Stimulated activated naive CD4-positive, alpha-beta T cell treated with Interleukin-2 at 50 U/mL for 16 hours (primary cell): ENCODE data around the gene KIF26A.
"Not testable (repeated sequence)": the region's sequence is repeated elsewhere in the genome, so short reads cannot be mapped to it uniquely, and the experiment has no call there.

ENCODE experiments used
- DNase-seq: peaks from one replicate; lab custom pipeline; 2025; lab: John Stamatoyannopoulos, UW

Gene KIF26A

DNA sequence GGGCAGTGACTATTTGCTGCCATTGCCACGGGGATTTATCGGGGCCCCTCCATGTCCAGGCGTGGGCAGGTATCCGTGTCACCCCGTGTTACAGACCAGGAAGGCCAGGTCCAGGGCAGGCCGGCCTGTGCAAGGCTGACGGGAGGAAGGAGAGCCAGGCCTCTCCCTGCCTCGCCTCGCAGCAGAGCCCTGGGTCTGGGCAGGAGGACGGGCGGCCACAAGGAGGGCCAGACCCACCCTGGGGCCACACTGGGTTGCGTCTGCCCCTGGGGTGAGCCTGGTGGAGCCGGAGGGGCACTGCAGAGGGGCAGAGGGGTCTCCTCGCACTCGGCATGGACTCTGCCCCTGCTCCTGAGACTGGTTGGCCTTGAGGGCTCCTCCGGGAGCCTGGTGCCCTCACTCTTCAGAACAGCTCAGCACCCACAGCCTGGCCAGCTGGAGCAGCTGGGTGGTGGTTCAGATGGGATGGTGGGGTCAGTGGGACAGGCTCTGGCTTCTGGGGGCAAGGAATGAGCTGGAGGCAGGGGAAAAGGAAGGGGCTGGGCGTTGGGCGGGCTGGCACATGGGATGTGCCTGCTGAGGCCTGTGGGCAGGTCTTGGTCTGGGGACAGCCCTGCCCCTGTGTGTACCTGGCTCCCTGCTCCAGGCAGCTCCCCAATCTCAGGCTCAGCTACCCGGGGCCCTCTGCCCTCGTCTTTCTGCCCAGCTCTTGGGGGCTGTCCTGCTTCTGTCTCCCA, 53.9 kb downstream of the KIF26A start:
- DNase-seq = no peak

DNA sequence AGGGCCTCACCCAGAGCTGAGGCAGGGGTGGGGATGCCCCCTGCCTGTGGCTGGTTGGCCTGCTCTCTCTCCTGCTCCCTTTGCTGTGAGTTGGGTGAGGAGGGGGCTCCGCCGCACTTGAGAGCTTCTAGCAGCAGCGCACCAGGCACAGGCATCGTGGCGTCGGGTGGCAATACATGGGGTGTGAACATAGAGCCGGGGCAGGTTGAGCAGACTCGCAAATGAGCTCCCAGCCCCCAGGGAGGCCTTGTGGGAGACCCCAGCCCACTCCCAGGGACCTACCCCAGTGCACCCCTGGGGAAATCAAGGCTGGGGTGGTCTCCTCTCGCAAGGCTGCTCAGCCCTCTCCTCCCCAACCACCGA, 54.5 kb downstream of the KIF26A start:
- DNase-seq = no peak

DNA sequence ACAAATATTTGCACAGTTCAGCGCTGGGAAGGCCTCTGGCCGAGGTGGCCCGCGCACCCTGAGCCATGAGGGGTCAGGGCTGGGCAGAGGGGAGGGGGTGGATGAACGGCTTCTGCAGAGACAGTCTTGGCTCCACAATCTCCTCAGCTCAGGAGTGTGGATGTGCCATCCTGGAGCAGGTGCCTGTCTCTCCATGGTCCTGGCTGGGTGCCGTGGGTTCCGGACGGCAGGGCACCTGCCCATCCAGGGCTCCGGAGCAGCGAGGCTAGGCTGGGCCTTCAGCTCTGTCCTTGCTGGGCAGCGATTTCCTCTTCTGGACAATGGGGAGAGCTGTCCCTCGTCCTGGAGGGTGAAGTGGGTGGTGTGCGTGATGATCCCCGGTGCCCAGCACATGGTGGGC, 55.6 kb downstream of the KIF26A start:
- DNase-seq = no peak

DNA sequence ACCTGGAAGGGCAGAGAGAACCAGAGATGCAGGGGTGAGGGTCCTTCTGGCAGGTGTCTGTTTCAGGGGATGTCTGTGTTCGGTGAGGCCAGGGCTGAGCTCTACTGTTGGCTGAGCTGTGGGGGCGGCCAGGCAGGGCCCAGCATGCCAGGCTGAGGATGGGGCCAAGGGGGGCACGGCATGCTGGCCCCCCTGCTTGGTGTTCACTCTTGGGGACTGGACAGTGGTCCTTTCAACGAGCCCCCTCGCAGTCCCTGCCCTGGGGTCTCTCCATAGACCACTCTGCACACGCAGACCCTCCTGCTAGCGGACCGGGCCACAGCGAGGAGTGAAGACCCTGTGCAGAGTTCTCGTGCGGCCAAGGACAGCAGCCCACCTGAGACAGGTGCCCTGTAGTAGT, 56.3 kb downstream of the KIF26A start:
- no peak for DNase-seq

DNA sequence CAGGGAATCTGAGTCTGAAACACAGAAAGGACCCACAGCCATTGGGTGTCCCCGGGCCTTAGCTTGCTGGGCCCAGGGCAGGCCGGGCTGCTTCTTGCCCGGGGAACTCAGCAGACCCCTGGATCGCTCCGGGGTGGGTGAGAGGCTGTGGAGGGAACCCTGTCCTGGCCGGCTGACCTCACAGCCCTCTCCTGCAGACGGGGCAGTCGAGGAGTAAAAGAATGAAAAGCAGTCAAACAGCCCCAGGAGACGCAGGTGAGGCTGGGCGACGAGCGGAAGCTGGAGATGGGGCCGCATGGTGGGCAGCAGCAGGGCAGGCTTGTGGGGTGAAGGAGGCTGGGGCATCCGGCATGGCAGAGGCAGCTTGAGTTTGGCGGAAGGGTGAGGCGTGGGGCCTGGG, 57.0 kb downstream of the KIF26A start:
- no peak for DNase-seq

DNA sequence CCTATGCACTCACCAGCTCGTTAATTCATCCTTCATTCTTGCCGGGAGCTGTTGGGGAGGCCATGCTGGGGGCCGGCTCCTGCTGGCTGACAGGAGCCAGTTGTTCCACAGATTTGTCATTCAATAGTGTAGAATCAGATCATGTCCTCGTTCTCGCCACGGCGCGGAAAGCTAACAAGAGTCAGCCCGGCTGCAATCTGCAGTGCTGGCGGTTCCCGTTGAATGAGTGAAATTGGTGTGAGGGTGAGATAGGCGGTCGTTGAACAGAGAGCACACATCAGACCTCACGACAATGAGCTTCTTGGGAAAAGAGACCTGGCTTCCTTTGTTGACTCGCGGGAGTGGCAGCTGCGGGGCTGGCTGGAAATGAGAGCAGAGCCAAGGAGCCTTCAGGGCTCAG, 57.5 kb downstream of the KIF26A start:
- no peak for DNase-seq

DNA sequence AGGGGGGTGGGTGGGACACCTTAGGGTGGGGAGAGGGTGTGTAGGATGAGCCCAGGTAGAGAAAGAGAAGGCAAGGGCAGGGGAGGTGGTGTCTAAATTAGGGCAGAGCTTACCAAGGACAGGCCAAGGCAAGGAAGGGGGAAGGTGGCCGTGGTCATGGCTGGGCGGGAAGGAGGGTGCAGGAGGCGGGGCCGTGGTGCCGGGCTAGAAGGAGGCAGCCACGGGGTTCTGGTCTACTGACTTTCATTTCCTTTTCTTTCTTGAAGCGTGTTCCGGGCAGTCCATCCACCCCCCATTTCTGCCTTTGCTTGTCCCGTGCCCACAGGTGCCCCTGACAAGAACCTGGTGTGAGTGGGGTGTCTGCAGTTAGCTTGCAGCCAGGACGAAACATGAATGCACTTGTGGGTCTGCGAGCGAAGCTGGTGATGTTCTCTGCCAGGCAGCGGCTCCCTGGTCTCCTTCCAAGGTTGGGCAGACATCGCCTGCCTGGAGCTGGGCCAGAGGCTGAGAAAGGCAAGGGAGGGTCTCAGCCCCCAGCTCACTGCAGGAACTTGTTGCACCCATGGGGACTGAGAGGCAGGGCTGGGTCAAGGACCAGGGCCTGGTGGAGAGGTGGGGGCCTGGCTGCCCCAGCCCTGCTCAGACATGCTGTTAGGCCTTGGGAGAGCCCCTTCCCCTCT, 58.2 kb downstream of the KIF26A start:
- DNase-seq = no peak

DNA sequence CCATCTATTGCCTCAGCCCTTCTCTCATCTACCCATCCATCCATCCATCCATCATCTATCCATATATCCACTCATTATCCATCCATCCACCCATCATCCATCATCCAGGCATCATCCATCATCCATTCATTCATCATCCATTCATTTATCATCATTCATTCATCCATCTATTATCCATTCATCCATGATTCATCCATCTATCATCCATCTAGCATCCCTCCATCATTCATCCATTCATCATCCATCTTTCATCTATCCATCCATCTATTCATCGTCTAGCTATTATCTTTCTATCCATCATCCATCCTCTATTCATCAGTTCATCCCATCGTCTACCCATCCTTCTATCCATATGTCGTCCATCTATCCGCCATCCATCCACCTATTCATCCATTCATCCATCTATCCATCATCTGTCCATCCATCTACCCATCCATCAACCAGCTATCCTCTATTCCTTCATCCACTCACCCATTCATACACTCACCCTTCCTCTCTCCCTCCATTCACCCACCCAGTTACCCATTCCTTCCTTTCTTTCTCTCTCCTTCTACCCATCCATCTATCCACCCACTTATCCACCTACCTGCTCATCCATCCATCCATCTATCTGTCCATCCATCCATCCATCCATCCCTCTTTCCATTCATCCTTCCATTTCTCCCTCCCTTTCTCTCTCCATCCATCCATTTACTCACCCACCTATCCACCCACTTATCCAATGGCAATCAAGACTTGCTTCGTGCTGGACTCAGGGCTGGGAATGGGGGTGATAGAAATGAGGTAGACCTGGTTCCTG, 59.3 kb downstream of the KIF26A start:
- no peak for DNase-seq

DNA sequence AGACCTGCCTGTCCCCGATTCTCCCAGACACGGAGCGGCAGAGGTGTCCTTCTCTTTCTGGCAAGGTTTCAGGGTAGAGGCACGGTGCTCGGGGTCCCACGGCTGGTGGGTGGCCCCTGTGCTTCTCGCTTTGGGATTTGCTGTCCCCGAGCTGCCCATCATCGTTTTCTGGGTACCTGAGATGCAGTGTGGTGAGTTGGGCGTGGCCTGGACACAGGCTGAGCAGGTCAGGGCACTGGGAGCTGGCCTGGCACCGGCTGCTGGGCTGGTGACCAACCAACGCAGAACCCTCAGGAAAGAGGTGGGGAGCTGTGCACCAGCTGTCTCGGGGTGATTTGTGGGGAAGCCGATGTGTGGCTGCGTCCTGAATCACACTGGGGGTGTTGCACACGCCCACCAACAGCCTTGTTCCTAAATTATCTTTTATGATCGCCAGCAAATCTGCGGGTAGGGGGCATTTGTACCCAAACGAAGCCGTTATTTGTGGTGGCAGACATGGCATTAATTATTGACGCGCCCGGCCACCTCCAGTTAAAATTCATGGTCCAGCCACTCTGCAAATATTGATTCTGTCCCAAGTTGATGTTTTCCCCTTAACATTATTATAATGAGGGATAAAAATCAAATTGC, 61.0 kb downstream of the KIF26A start:
- DNase-seq = no peak

DNA sequence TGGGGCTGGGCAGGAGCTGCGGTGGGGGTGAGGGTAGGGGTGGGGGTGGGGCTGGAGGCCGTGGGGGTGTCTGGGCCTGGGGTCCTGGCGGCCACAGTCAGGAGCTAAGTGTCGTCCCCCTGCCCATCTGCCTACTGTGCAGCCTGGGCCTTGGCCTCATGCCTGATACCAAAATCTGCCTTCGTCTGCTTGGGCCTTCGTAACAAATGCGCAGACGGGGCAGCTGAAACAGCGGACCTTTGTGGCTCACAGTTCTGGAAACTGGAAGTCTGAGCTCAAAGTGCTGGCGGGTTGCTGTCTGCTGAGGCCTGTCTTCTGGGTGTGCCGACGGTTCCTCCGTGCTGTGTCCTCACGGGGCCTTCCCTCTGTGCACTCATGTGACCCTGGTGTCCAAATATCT, 61.7 kb downstream of the KIF26A start:
- no peak for DNase-seq

DNA sequence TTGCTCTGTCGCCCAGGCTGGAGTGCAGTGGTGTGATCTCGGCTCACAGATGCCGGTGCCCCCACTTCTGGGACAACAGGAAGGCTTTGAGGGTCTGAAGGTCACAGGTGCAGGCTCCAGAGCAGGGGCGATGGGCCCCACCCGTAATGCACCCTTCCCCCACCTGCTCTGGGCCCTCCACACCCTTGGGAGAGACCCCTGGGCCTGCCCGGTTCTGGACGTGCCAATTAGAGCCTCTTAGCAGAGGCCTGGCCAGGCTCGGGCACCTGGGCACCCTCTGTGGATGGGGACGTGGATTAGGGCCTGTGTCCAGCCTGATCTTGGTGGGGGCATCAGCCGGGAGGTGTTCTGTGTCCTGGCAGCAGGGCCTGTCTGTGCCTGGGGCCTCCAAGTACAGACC, 62.2 kb downstream of the KIF26A start:
- DNase-seq = no peak

DNA sequence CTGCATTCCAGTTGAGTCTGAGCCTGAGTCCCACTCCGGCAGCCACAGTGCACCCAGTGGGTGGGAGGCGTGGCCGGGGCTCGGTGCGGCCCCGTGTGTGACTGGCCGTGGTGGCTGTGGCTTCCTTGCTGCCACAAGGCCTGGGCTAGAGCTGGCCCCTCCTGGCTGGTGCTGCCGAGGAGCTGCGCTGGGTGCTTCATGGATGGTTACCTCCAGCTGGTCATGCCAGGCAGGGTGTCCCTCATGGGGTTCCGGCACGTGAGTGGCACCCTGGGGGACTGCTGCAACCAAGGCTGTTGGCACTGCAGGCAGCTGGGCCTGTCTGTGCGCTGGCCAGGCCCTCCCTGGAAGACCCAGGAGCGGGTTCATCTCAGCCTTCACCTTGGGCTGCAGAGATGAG, 62.7 kb downstream of the KIF26A start:
- no peak for DNase-seq

DNA sequence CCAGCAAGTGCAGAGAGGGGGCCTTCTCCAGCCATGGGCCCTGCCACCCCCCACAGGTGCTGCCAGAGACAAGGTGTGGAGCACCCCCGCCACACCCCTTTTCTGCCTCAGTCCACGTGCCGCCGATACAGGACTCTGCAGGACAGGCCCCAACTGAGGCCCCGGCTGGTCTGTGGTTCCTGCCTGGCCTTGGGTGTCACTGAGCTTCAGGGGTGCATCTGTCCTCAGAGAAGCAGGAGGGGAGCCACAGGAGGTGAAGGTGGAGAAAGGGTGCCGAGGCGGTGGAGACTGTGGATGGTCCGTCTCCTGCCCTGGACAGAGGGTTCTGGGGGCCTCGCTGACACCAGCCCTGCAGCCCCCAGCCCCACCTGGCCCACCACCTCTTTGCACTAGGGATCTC, 63.1 kb downstream of the KIF26A start:
- no peak for DNase-seq

DNA sequence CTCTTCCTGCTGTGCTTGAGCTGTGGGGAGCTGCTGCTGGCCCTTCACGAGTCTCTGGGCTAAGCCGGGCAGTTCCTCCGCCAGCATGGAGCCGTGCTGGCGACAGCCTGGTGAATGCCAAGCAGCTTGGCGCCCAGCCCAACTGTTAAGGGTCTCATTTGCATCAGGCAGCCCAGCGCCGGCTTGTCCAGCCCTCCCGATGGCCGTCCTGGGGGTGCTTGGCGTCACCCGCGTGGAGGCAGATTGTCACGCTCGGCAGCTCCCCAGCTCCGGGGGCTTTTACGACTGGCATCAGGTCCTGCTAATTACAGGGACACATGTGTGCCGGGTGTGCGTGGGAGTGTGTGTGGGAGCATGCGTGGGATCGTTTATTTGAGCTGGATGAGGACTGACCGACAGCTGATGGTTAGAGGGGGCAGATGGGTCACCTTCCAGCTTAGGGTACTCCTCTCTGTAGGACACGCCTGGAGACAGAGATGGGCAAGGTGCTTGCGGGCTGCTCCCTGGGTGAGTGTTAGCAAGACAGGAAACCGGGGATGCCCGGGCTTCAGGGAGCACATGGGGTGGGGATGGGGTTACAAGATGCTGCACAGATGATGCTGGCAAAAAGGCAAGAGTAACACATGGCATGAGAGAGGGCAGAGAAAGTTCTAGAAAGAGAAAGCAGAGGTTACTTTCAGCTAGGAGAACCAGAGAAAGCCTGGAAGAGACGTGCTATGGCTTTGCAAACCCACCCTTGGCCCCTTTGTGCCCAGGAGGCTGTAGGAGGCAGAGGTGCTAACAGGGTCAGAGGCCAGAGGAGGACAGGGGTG, 64.1 kb downstream of the KIF26A start:
- DNase-seq = no peak

DNA sequence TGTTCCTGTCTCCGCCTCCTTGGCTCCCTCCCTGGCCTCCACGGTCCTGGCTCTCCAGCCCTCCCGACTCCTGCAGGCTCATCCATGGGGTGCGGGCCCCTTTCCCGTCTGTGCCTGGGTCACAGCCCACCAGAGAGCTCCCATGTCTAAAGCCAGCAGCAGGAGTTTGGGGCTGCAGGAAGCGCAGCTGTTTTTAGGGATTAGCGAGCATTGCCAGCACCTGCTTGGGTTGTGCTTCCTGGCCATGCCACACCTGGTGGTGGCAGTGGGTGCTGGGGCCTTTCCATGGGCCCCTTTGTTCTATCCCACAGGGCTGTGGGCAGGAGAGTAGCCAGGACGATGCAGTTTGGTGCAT, 64.7 kb downstream of the KIF26A start:
- DNase-seq = no peak

DNA sequence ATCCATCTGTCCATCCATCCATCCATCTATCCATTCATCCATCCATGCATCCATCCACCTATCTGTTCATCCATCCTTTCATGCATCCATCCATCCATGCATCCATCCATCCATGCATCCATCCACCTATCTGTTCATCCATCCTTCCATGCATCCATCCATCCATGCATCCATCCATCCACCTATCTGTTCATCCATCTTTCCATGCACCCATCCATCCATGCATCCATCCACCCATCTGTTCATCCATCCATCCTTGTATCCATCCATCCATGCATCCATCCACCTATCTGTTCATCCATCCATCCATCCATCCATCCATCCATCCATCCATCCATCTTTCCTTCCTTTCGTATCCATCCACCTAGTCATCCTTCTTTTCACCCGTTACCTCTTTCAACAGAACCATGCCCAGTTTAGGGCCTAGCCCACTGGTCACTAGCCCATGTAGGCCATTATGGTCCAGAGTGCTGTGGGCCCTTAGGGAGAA, 66.3 kb downstream of the KIF26A start:
- DNase-seq = no peak

DNA sequence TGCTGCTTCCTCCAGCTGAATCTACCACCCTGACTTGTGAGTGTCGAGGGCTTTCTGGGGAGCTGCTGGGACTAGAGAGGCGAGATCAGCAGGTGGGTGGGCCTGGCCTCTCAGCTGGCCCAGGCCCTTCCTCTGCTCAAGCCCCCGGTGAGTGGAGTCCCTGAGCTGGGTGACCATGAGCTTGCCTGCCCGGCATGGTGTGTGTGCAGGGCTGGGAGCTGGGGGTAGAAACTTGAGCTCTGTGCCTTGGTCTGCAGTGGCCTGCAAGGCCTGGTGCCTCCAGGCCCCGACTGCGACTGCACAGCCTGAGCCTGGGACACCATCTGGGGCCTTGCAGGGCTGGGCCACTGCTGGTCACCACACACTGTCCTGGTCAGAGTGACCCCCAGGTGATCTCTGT, 67.4 kb downstream of the KIF26A start:
- DNase-seq = no peak

DNA sequence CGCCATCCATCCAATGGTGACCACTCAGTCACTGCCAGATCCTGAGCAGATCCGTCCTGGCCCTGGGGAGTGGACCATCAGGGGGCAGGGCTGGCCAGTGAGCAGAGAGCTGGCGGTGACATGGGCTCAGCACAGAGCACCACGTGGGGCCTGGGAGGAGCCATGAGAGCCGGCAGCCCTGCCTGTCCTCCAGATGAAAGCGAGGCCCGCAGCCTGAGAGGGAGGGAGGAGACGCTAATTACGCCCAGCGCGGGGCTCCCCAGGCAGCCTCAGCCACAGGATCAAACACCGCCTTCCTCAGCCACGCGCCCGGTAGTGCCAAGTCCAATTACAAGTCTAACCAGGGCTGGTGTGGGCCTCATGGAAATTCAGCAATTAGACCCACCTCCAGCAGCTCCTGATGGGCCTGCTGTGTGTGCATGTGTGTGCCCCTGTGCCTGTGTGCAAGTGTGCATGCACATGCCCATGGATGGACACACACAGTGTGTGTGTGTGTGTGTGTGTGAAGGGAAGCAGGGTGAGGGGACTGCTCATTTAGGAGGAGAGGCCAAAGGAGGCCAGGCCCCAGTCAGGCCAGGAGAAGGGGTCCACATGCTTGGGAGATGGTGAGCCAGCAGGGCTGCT, 68.0 kb downstream of the KIF26A start:
- no peak for DNase-seq

DNA sequence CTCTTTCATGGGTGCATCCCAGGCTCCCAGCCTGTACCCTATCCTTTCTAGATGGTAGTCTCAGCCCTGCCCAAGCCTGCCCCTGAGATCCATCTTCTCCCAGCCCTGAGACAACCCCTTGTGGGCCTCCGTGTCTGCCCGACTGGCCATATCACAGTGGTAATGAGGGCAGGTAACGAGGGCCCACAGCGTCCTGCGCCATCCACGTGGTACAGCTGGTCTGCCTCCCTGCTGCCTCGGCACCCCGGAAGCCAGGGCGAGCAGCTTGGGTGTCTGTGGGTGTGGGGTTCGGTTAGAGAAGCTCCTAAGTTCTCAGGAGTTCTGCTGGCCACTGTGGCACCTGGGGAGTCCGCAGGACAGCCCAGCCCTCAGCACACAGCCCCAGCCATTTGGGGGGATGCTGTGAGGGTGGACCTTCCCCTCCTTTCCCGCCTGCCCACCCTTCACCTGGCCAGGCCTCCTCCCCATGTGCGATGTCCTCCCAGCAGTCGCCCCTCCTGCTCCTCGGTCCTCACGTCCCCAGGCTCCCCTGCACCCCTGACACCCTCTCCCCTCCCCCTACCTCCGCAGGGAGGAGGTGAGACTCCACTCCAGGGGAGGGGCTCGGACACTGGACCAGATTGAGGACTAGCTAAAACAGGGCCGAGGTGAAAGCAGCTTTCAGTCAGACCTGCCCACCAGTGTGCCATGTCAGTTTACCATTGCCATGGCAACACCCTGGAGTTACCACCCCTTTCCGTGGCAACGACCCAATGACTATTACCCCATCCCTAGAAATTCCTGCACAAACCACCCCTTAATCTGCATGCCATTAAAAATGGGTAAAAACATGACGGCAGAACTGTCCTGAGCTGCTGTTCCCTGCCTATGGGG, 69.0 kb downstream of the KIF26A start:
- DNase-seq = no peak

DNA sequence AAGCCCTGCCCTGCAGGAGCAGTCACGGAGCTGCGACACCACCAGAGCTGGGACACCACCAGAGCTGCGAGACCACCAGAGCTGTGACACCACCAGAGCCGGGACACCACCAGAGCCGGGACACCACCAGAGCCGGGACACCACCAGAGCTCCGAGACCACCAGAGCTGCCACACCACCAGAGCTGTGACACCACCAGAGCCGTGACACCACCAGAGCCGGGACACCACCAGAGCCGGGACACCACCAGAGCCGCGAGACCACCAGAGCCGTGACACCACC, 69.6 kb downstream of the KIF26A start:
- not testable (repeated sequence) for DNase-seq

DNA sequence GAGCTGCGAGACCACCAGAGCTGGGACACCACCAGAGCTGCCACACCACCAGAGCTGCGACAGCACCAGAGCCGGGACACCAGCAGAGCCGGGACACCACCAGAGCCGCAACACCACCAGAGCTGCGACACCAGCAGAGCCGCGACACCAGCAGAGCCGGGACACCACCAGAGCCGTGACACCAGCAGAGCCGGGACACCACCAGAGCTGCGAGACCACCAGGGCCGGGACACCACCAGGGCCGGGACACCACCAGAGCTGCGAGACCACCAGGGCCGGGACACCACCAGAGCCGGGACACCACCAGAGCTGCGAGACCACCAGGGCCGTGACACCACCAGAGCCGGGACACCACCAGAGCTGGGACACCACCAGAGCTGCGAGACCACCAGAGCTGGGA, 69.9 kb downstream of the KIF26A start:
- DNase-seq = not testable (repeated sequence)
